NB4 (cell line): ENCODE measurements around the gene ST3GAL4.

Experiments used
- CTCF ChIP-seq: IDR thresholded peaks from one replicate; pipeline ENCODE4 v1.5.1; 2012; ENCODE audit warnings: low read depth, low read length
- MYC ChIP-seq: IDR thresholded peaks from 2 replicates; pipeline ENCODE4 v1.6.1; 2011; ENCODE audit warnings: low read depth, low read length
- POLR2A ChIP-seq: IDR thresholded peaks from 2 replicates; pipeline ENCODE4 v1.6.1; 2011; ENCODE audit warnings: mild to moderate bottlenecking; ENCODE audit not compliant: insufficient read length; ENCODE audit errors: extremely low read depth

- TF ChIP-seq CTCF (no peak), POLR2A (no peak), MYC (no peak)
These were observed 48.2 kb downstream of the ST3GAL4 start for GRCh38 chr11:126403658-126404057.
